Activated CD4-positive, alpha-beta T cell treated with anti-CD3 and anti-CD28 coated beads, Interleukin-2, amount 50 U/mL, for 1 hour (primary cell): ENCODE data around the gene FERMT3.
"Not testable (repeated sequence)": the region's sequence is repeated elsewhere in the genome, so short reads cannot be mapped to it uniquely, and the experiment has no call there.

Experiments used
- DNase-seq: peaks from one replicate; pipeline ENCODE4 v3.0.0-alpha.2; 2020

Gene FERMT3

DNA sequence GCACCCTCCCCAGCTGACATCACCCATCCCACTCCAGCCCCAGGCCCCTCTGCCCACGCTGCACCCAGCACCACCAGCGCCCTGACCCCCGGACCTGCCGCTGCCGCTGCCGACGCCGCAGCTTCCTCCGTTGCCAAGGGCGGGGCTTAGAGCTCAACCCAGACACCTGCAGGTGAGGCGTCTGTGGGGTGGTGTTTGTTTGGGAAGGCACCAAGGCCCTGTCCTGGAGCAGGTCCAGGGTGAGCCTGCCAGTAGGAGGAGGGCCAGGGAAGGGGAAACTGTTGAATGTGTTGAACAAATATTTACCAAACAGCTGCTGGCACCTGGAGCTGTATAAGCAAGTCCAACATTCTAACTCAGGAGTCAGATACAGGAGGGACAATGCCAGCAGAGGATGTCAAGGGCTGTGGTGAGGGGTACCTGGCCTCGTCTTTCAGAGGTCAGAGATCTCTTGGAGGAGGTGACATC, 31.0 kb downstream of the FERMT3 start:
- no peak for DNase-seq

DNA sequence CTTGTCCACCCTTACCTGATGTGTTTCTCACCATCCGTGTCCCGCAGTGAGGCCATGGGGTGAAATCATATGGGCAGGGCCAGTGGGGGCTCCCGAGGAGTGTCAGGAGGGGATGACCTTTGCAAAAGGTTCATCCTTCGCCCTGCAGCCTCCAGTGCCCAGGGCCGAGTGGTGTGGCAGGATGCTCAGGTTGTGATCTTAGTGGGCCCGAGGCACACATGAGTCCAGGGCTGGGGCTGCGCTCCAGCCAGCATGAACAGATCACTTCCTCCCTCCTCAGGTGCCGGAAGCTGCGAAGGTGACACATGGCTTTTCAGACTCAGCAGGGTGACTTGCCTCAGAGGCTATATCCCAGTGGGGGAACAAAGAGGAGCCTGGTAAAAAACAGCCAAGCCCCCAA, 31.6 kb downstream of the FERMT3 start:
- no peak for DNase-seq

DNA sequence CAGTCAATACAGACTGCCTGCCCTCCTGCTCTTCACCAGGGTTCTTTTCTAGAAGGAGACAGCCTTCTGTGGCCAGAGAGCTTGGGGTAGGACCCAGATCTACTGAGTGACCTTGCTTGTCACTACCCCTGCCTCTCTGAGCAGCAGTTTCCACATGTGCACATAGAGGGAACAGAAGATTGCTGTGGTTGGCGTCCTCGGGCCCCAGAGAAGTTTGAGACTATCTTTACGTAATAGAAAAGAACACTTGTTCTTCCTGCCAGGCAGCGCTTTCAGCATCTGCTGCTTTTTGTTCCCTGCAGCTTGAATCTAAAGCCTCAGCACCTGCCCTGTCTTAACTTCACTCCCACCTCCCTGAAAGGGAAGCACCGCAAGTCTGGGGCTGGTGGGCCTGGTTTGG, 32.5 kb downstream of the FERMT3 start:
- DNase-seq, result no peak

DNA sequence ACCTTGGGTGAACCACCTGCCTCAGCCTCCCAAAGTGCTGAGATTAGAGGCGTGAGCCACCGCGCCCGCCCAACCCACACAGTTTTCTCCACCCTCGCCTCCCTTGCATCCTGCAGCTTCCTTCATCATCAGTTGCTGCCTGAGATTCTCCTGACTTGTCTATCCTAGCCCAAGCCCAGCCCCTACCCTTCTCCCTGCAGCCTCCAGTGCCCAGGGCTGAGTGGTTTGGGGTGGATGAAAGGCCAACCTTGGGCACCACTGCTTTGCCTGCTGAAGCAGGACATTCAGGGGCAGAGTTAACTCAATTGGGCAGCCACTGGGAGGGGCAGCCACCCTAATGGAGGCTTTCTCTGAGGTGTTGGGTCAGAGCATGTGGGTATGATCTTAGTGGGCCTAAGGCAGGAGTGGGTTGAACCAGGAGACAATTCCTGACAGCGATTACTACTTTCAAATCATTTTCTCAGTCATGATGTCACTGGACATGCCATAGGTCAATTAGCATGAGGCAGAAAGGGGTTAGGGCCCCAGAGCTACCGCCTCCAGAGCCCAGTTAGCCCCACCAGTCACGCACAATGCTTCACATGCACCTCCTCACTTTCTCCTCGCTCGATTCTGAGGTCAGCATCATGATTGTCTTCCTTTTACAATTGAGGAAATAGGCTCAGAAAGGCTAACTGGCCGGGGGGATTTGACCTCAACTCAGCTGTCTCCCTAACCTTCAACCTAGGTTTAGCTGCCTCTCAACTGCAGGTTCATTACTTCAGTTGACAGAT, 33.3 kb downstream of the FERMT3 start:
- no peak for DNase-seq

DNA sequence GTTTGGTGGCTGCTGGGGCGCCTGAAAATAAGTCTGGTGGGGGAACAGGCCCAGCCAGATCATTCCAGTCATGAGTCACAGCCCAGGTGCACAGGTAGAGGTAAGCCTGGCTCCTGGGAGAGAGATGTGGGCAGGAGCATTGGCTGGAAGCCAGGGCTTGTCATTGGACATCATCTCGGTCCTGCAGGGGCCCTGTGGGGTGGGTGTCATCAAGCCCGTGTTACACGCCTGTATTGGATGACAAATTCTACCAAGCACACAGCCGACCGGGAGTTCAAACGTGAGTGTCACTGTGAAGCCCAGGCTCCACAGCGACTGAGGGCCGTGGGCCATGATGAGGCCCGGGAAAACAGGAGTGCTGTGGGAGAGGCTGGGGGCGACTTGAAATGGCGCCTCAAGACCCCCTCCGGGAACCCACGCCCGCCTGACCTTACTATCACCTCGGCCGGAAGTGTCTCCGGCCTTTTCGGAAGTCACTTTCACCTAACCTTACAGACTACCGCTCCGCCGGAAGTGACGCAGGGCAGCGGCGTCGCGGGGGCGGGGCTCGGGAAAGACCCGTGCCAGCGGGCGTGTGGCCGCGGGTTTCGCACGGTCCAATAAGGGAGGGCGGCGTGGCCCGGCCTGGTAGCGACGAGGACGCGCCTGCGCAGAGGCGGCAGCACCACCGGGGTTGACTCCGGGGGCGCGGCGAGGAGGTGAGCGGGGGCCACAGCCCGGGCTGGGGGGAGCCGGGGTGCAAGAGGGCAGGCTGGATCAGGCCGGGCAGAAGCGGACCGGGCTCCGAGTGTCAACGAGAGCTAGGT, 34.1 kb downstream of the FERMT3 start, which contains the start of gene FKBP2:
Gene FKBP2 (plus strand): TSS at position 661 of the 806 bp plus-strand sequence. CDS start 1,293 bp downstream, outside the sequence.
- peak; percentile 97 for DNase-seq

DNA sequence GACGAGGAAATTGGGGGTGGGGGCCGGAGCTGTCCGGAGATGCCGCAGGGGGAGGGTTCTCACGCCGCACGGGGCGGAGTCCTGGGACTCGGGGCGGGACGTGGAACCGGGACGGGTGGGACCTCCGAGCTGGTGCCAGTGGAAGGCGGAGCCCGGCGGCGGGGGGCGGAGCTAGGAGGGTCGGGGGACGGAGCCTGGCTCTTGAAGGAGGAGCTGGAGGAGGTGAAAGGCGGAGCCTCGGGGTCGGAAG, 34.6 kb downstream of the FERMT3 start:
- DNase-seq, result peak; percentile 100

DNA sequence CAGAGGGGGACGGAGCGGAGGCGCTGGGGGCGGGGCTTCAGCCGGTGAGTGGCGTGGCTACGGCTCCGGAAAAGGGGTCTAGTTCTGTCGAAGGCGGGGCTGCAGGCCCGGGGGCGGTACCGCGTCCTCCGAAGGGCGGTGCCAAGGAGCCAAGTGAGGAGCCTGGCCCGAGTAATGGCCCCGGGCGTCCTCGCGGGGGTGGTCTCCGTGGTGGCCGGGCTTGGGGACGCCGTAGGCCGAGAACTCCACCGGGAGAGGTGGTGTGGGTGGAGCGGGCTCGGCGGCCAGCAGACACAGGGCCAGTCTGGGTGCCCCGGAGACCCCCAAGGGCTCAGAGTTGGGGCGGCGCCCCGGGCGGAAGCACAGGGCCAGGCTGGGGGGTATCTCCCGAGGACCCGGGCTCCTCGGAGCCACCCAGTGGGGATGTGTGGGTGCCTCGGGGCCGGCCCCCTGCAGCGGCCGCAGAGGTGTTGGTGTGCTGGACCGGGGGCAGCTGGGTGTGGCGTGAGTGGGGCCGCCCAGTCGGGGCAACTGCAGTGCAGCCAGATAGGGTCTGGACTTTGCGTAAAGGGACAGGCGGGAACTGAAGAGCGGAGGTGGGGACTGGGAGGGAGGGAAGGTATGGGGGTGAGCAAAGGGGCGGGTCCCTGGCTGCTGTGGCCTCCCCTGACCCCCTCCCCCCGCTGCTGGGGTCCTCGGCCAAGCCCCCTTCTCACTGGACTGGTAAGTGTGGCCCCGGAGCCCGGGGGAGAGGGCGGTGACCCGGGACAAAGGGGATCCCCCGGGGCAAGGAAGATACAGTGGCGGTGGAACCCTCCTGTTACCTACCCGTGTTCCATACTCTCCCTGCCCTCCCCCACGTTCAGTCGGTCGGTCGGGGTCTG, 35.2 kb downstream of the FERMT3 start:
- DNase-seq, result no peak

DNA sequence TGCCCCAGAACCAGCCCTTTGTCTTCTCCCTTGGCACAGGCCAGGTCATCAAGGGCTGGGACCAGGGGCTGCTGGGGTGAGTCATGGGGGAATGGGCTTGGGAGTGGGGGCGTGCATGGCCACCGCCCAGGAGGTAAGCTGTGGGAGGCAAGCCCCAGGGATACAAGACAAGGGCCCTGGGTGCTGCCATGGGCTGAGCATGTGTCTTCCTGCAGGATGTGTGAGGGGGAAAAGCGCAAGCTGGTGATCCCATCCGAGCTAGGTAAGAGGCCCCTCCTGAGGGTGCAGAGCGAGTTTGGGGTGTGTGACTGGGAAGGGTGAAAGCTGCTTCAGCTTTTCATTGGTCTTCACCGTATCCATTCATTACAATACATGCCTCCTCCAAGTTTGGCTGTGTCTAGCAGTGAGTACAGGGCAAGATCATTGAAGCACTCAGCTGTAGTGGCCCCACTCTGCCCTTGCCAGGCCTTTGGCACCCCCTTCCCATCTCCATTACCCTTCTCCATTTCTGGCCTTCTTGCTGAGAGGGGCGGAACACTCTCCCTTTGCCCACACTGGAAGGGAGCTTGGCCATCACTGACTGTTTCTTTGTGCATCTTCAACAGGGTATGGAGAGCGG, 36.8 kb downstream of the FERMT3 start:
- DNase-seq, result no peak

DNA sequence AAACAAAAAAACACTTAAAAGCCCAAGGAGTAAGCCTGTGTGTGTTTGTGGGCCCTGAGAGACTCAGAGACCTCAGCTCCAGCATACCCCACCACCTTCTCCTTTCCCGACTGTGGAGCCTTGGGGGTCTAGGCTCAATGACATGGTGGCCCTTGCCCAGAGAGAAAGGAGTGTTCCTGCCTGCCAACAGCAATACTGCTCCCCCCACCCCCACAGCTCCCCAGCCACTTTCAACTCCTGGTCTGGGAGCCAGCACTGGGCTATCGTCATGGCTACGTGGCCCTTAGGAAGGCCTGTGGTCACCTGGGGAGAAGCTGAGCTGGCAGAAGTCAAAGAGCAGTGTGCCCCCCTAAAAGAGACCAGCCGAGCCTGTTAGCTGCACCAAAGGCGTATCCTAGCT, 37.6 kb downstream of the FERMT3 start:
- no peak for DNase-seq

DNA sequence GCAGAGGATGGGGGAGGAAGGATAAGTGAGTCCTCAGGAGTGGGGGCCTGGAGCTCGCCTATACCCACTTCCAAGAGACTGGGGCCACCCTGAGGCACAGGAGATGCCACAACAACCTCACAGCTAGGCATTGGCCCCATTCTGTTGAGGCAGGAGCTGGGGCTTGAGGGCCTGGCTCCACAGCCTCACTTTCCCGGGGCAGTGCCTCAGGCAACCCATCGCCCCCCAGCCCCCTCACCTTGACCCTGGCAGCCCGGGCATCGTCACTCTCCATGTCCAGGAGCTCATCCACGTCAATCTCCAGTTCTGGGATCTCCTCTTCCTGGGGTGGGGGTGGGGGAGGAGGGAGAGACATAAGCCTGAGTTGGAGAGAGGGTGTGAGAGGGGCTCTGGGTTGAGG, 38.4 kb downstream of the FERMT3 start:
- no peak for DNase-seq

DNA sequence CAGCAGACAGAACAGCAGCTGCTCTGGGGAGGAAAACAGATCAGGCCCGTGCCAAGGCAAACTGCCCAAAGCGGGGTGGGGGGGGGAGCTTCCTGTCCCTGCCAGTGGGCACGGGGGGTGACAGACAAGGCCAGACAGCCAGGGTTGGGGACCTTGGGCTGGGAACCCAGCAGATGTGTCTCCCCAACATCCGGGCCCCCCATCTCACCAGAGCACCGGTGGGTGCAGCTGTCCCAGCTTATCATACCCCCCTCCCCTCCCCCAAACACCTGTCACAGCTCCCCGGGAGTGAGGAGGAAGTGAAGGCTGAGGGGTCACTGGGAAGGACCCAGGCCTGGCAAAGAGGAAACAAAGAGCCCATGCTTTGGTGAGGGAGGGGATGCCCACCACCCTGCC, 38.9 kb downstream of the FERMT3 start:
- peak; percentile 45 for DNase-seq

DNA sequence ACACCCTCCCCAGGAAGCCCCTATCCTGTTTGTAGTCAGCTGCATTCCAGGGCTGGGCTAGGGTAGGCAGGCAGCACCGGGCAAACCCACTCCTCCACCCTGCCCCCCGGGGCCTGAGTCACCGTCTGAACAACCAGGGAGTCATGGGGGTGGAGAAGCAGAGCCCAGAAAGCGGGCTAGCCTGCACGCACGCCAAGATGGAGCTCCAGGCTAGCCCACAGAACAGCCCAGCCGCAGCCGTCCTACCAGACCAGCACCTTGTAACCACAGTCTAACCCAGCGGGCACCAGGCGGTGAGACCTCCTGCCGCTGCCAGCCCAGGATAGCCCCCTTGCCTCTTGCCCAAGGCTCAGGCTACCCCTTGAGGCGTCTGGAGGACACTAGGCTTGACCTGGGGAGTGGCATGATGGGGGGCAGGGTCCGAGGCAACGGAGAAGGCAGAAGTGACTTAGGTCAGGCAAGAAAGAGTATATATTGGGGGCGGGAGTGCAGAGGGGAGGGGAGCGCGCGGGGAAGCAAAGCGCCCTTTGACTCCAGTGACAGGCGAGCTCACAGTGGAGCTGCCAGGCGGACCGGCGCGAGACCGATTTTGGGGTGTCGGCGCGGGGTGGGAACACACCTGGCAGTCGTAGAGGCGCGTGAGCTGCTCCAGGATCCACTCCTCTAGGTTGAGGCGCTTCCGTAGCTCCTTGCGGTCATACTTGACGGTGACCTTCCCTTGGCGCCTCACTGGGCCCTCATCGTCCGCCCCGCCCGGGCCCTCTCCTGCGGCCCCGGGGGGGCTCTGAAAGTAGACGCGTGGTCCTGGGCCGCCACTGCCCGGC, 39.5 kb downstream of the FERMT3 start:
- peak; percentile 70 for DNase-seq

DNA sequence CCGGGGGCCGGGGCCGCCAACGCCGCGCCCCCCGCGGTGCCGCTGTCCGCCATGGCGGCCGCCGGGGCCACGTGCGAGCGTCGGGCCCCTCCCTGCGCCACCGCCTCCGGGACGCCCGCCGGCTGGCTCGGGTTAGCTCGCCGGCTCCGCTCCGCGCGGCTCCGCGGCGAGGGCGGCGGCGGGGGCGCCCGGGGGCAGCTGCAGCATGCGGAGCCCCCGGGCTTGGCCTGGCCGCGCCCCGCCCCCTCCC, 40.0 kb downstream of the FERMT3 start:
- not testable (repeated sequence) for DNase-seq

DNA sequence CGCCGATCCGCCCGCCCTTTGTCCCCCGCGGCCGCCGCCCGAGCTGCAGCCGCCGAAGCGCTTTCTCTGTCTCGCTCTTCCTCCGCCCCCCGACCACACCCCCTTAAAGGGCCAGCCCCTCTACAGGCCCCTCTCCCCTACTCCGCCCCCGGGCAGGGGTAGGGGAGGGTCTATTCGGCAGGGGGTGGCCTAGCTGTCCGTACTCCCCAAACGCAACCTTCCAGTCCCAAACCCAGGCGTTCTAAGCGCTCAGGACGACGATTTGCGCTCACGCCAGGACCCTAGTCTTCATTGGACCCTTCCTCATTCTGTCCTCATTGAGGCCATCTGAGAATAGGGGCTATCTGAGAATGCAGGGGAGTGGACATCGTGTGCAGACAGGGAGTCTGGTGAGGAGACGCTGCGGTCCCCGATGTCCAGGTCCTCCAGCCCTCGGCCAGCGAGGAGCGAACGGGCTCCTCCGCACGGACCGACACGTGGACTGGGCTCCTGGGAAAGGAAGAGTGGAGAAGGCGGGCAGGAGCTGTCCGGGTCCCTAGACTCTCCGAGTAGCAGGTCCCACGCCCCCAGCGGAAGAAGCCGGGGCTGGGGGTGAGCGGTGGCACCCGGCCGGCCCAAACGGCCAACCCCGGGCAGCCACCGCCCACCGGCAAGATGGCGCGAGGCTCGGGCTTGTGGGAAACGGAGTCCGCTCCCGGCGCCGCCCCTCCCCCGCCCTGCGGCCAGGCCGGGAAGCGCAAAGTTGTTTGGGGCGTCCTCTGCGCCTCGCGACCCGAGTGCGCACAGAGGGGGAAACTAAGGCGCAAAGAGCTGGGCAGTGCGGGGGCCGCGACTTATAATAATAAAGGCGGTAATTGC, 40.6 kb downstream of the FERMT3 start, which contains the start of gene PPP1R14B:
Gene PPP1R14B (minus strand): TSS at position 73 of the 858 bp plus-strand sequence. CDS start 270 bp downstream, outside the sequence.
- peak; percentile 77 for DNase-seq

DNA sequence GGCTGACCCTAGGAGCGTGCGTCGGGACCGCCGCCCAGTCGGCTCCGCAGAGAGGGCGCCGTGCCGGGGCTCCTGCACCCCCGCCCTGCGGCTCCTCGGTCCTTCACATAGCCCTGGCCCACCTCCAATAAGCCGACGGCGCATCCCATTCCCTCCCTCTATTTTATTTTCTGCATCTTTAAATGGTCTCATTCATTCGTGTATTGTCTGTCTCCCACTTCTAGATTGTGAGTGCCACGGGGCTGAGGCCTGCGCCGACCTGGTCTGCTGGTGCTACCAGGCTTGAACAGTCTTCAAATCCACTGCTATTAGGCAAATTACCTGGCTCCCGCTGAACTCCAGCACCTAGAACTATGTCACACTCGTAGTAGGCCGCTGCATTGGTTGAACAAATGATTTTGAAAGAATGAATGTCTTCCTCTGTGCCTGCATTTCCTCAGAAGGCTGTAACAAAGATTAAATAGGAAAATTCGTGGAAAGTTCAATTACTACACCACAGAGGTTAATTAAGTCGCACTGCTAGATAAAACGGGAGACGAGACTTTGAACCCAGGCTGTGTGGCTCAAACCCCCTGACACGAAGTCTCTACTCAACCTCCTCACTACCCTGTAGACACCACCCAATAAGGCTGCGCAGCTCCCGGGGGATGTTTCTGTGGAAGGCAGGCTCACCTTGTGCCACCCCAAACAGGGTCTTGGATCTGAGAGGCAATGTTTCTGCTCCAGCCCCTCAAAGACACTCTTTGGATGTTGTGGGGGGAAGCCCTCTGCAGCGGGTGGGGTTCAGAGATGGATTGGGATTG, 41.4 kb downstream of the FERMT3 start:
- no peak for DNase-seq

DNA sequence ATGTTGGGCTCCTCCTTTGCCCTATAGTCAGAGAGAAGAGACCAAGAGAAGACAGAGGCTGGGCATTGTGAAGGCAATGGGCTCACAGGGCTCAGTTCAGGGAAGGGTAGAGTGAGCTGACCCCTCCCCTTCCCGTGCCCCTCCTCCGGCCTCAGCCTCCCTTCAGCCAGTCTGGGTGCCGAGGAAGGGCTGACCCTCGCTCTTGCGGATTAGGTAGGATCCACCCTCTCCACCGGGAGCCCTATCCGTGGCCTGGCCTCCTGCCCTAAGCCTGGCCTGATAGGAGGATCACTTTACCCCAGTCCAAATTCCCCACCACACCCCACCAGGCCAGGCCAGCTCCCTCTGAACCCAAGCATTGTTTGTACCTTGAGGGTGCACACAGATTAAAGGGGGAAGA, 42.1 kb downstream of the FERMT3 start:
- no peak for DNase-seq

DNA sequence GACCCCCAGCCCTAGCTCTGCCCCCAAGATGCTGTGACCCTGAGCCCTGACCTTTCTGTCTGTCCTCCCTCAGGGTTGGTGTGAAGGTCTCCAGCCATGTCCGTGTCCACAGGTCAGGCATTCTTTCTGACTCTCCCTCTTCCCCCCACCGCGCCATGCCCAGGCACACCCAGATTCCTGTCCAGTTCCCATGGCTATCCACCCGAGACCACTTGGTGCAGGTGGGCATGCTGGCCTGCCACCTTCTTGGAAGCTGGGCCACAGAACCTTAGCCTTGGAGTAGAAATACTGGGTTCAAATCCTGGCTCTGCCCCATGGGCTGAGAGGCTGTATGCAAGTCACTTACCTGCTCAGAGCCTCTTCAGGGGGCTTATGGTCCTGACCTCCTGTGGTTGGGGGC, 42.5 kb downstream of the FERMT3 start:
- no peak for DNase-seq

DNA sequence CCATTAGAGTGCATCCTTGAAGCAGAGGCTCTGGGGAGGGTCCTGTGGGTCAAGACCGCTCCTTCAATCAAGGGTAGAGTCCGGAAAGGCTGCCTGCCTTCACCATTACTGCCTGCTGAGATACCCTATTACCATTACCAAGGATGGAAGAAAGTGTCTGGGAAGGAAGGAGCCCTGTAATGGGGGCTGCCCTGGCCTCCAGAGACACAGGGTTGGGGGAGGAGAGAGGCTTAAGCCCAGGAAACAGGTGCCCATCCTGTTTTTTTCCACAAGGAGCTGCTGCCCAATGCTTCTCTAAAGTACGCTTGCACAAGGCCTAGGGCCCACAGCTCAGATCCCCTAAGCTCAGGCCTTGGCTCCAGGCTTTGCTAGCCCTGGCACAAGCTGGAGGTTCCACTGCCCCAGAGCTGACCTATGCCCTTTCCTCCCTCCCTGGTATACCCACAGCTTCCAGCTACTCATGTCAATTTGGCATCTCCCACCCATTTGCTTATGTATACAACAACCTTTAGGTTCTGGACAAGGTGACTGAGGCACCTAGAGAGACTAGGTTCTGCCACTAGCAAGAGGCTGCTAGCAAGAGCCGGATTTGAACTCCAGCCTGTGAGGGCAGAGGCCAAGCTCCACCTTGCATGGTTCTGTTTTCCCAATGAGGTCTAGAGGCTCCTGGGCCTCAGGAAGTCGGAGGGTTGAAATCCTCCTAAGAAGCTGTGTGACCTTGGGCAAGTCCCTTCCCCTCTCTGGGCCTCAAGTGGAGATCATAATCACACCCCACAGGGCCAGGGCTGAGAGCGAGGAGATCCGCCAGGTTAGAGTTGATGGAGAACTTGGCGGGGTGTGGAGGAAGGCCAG, 43.3 kb downstream of the FERMT3 start:
- no peak for DNase-seq

DNA sequence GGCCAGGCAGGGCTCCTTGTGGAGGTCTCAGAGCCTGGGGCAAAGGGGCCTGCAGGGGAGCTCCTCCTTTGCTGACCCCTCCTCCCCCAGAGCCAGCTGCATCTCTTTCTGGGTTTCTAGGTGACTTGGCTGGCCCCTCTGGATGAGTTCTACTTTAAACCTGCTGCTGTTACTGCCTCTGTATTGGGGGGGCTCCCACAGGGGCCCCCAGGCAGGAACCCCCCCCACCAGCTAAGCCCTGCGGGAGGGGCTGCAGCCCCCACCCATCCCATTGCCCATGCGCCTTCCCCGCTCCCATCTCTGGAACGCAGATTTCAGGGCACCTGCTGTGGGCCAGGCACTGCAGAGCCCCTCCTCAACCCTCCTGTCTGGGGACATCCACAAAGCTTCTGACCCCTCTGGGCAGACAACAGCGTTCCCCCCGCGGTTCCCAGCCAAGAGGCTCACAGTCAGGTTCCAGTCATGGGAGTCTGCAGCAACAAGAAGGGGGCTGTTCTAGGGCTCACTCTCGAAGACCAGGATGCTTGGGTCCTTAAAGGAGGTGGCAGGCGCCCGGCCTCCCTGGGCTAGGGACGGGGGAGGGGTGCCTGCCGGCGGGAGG, 44.0 kb downstream of the FERMT3 start:
- DNase-seq, result no peak
